ENCODE data around the gene COQ8A. TPM values are rescaled to one million over a fixed set of nuclear protein-coding genes. Genes with fewer than 3 reads are reported as not detected.
"Not testable (repeated sequence)": the region's sequence is repeated elsewhere in the genome, so short reads cannot be mapped to it uniquely, and the experiment has no call there.

COQ8A gene
- total RNA-seq, 4 donors from 2014 or later, result 73.1 to 118 (median 80.9) TPM

DNA sequence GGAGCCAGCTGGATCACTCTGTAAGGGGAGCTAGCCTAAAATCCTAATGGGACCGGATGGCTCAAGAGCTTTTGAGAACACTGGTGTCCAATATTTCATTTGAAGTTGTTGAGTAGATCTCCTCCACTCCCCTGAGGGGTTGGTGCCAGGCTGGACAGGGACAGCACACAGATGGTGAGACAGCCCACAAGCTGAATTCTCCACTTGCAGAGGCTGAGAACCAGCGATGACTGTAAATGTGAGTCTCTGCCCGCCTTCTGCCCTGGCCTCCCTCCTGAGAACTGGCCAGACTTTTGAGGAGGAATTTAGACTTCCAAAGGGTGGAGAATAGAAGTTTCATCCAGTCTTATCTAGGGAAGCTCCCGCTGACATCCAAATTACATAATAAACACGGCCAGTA lies 20.5 kb upstream of the COQ8A start:
- intact Hi-C loops (cut with DNase I), result no loop called here
- 89% methylated on average over 5 of the region's 5 CpGs for WGBS
- DNase-seq (ENCODE audit: extremely low spot score), result no peak
- H3K27me3 ChIP-seq, result no peaks in the 10 kb centered on the region
- no peak overlapping the region for H3K27ac ChIP-seq (replicated peaks in 1 of 4)
- H3K4me3 ChIP-seq, result no peak overlapping the region
- TF ChIP-seq, protein P1, sequence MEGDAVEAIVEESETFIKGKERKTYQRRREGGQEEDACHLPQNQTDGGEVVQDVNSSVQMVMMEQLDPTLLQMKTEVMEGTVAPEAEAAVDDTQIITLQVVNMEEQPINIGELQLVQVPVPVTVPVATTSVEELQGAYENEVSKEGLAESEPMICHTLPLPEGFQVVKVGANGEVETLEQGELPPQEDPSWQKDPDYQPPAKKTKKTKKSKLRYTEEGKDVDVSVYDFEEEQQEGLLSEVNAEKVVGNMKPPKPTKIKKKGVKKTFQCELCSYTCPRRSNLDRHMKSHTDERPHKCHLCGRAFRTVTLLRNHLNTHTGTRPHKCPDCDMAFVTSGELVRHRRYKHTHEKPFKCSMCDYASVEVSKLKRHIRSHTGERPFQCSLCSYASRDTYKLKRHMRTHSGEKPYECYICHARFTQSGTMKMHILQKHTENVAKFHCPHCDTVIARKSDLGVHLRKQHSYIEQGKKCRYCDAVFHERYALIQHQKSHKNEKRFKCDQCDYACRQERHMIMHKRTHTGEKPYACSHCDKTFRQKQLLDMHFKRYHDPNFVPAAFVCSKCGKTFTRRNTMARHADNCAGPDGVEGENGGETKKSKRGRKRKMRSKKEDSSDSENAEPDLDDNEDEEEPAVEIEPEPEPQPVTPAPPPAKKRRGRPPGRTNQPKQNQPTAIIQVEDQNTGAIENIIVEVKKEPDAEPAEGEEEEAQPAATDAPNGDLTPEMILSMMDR (IDR thresholded peaks at IDR 0.05), result no peak
- TF ChIP-seq EP300 (IDR thresholded peaks at IDR 0.05) (no peak), POLR2AphosphoS5 (IDR thresholded peaks at IDR 0.05) (no peak), POLR2A (IDR thresholded peaks at IDR 0.05; ENCODE audit: low read depth) (no peak)
- no peaks in the 10 kb centered on the region for H3K9me3 ChIP-seq
- peaks cover 0 to 11% (median 0%) of the 10 kb centered on the region in 4 donors for H3K4me1 ChIP-seq
- peaks cover 6 to 30% (median 8%) of the 10 kb centered on the region in 4 donors for H3K36me3 ChIP-seq

DNA sequence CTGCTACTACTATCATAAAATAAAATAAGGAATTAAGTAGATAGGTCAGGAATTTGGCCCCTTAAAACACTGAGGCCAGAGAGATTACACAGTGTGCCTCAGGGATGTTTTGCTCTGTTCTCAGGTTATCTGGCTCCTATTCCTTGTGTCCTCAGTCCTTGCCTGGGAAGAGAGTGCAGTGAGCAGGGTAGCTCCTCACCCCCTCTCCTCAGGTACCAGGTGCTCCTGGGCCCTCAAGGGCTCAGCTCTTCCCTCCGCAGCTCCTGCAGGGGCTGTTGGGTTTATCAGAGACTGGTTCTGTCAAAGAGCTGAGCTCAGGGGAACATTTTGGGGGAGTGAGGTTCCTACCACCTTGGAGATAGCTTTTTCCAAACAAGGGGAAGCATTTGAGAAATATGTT lies 20.1 kb upstream of the COQ8A start:
- TF ChIP-seq, protein P1 (IDR thresholded peaks at IDR 0.05), result no peak
- TF ChIP-seq EP300 (IDR thresholded peaks at IDR 0.05) (no peak), POLR2A (IDR thresholded peaks at IDR 0.05; ENCODE audit: low read depth) (no peak), POLR2AphosphoS5 (IDR thresholded peaks at IDR 0.05) (no peak)
- no peaks in the 10 kb centered on the region for H3K27me3 ChIP-seq
- peaks cover 0 to 11% (median 0%) of the 10 kb centered on the region in 4 donors for H3K4me1 ChIP-seq
- DNase-seq (ENCODE audit: extremely low spot score), result no peak
- H3K4me3 ChIP-seq, result no peak overlapping the region
- H3K36me3 ChIP-seq, result peaks cover 6 to 30% (median 8%) of the 10 kb centered on the region in 4 donors
- intact Hi-C loops (cut with DNase I), result no loop called here
- WGBS, result 100% methylated on average over 1 of the region's 1 CpG
- H3K27ac ChIP-seq (replicated peaks in 1 of 4), result no peak overlapping the region
- H3K9me3 ChIP-seq, result no peaks in the 10 kb centered on the region

DNA sequence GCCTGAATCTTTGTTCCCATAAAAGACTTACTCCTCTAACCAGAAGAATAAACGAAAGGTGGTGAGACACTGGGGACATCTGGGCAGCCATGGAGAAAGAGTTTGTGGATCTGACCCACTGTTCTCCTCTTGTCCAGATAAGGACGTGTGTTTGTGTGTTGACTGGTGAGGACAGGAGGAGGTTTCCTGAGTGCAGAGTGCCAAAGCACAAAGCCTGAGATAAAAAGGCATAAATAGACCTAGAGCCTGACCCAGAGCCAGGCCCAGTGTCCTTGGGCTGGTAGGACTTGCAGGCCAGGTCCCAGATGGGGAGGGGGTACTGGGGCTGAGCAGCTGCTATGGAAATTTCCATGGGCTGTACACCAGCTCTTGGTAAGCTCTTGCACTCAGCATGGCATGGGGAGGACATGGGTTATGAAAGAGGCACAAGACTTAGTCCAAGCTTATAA lies 19.6 kb upstream of the COQ8A start:
- 64% methylated on average over 2 of the region's 2 CpGs for WGBS
- no peak for DNase-seq (ENCODE audit: extremely low spot score)
- Histone ChIP-seq H3K36me3 (peaks cover 6 to 30% (median 8%) of the 10 kb centered on the region in 4 donors), H3K9me3 (no peaks in the 10 kb centered on the region), H3K27ac (replicated peaks in 1 of 4) (no peak overlapping the region), H3K4me1 (peaks cover 0 to 6% (median 0%) of the 10 kb centered on the region in 4 donors), H3K27me3 (no peaks in the 10 kb centered on the region), H3K4me3 (no peak overlapping the region)
- TF ChIP-seq, protein P1 (IDR thresholded peaks at IDR 0.05), result no peak
- TF ChIP-seq EP300 (IDR thresholded peaks at IDR 0.05) (no peak), POLR2A (IDR thresholded peaks at IDR 0.05; ENCODE audit: low read depth) (no peak), POLR2AphosphoS5 (IDR thresholded peaks at IDR 0.05) (no peak)
- intact Hi-C loops (cut with DNase I), result no loop called here

DNA sequence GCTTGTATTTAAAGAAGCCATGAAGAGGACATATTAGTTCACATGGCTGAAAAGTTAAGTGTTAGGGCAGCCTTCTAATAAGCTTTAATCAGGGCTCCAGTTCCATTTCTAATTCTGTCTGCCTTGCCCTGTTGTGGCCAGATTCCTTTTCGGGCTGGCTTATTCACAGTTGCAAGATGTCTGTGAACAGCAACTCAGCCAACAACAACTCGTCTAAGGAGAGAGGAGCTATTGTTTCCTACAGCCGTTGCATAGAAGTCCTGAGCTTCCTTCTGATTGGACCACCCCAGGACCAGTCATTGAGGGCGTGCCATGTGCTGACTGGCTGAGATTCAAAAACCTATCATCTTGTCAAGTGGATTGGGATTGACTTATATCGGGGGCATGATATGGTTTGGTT lies 18.6 kb upstream of the COQ8A start:
- H3K36me3 ChIP-seq, result peaks cover 6 to 30% (median 8%) of the 10 kb centered on the region in 4 donors
- intact Hi-C loops (cut with DNase I), result no loop called here
- H3K9me3 ChIP-seq, result no peaks in the 10 kb centered on the region
- DNase-seq (ENCODE audit: extremely low spot score), result no peak
- WGBS, result 87% methylated on average over 5 of the region's 5 CpGs
- H3K27ac ChIP-seq (replicated peaks in 1 of 4), result no peak overlapping the region
- no peaks in the 10 kb centered on the region for H3K27me3 ChIP-seq
- H3K4me3 ChIP-seq, result no peak overlapping the region
- H3K4me1 ChIP-seq, result peaks cover 0 to 4% (median 0%) of the 10 kb centered on the region in 4 donors
- TF ChIP-seq, protein P1 (IDR thresholded peaks at IDR 0.05), result no peak
- TF ChIP-seq EP300 (IDR thresholded peaks at IDR 0.05) (no peak), POLR2AphosphoS5 (IDR thresholded peaks at IDR 0.05) (no peak), POLR2A (IDR thresholded peaks at IDR 0.05; ENCODE audit: low read depth) (no peak)

DNA sequence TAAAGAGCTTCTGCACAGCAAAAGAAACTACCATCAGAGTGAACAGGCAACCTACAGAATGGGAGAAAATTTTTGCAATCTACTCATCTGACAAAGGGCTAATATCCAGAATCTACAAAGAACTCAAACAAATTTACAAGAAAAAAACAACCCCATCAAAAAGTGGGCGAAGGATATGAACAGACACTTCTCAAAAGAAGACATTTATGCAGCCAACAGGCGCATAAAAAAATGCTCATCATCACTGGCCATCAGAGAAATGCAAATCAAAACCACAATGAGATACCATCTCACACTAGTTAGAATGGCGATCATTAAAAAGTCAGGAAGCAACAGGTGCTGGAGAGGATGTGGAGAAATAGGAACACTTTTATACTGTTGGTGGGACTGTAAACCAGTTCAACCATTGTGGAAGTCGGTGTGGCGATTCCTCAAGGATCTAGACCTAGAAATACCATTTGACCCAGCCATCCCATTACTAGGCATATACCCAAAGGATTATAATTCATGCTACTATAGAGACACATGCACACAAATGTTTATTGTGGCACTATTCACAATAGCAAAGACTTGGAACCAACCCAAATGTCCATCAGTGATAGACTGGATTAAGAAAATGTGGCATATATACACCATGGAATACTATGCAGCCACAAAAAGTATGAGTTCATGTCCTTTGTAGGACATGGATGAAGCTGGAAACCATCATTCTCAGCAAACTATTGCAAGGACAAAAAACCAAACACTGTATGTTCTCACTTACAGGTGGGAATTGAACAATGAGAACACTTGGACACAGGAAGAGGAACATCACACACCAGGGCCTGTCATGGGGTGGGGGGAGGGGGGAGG lies 10.6 kb upstream of the COQ8A start:
- intact Hi-C loops (cut with DNase I); H3K27ac ChIP-seq (replicated peaks in 1 of 4); H3K9me3 ChIP-seq; H3K4me1 ChIP-seq; H3K27me3 ChIP-seq; H3K36me3 ChIP-seq; H3K4me3 ChIP-seq; DNase-seq (ENCODE audit: extremely low spot score): not testable (repeated sequence)
- WGBS, result 88% methylated on average over 5 of the region's 5 CpGs

All from esophagus muscularis mucosa (tissue), 4 donors.